Adrenal gland (tissue), 12 donors: ENCODE measurements around the gene PIGT. TPM values are rescaled to one million over a fixed set of nuclear protein-coding genes. Genes with fewer than 3 reads are reported as not detected.

ENCODE experiments used
- DNase-seq, 7 donors: peaks; one replicate each; pipeline ENCODE4 v3.0.0-alpha.2; 2019 to 2020
- H3K27ac ChIP-seq, 5 donors: fragments of 200-600 bp; sonication (generic) in 4 of 5; 1 replicate in 3 of 5; 2 replicates in 2 of 5; pipeline versions ENCODE4 v1.5.1 to v1.8.0; 2016 to 2020; ENCODE audit warnings: mild to moderate bottlenecking in 1 of 5
- H3K27me3 ChIP-seq: fragments of 200-600 bp; 2 replicates; pipeline ENCODE4 v1.8.0; 2021
- H3K36me3 ChIP-seq, 2 donors: fragments of 200-600 bp; replicated peaks in 1 of 2; 1 replicate in 1 of 2; 2 replicates in 1 of 2; pipeline versions ENCODE4 v1.5.1 to v1.8.0; 2018 to 2022
- H3K4me1 ChIP-seq, 2 donors: fragments of 200-600 bp; replicated peaks in 1 of 2; 1 replicate in 1 of 2; 2 replicates in 1 of 2; pipeline versions ENCODE4 v1.5.1 to v1.8.0; 2018 to 2021
- H3K4me3 ChIP-seq, 4 donors: fragments of 200-600 bp; sonication (generic) in 3 of 4; one replicate each; pipeline ENCODE4 v1.5.1; 2016 to 2018
- H3K9me3 ChIP-seq, 3 donors: fragments of 200-600 bp; sonication (generic) in 1 of 3; replicated peaks in 1 of 3; 1 replicate in 2 of 3; 2 replicates in 1 of 3; pipeline versions ENCODE4 v1.5.1 to v1.8.0; 2016 to 2021
- CTCF ChIP-seq, 6 experiments: fragments of 450-650 bp in 4 of 6; fragments of 200-600 bp in 2 of 6; sonication (generic) in 1 of 6; IDR thresholded peaks; 1 replicate in 5 of 6; 2 replicates in 1 of 6; pipeline versions ENCODE4 v1.5.1 to v1.8.0; 2016 to 2021; ENCODE audit warnings: antibody characterized with exemption in 6 of 6, mild to moderate bottlenecking in 2 of 6, moderate library complexity in 1 of 6
- POLR2A ChIP-seq, 2 donors: fragments of 450-650 bp; IDR thresholded peaks; one replicate each; pipeline ENCODE4 v1.6.1; 2017; ENCODE audit warnings: antibody characterized with exemption in 2 of 2, mild to moderate bottlenecking in 2 of 2, moderate library complexity in 1 of 2
- WGBS, 4 donors: extraction: QIAGEN DNeasy Blood & Tissue Kit in 2 of 4; methylation state at CpG; one replicate each; pipeline versions ENCODE4 v1.1.5 to v1.1.7; 2013 to 2017; 5-methylcytosine and 5-hydroxymethylcytosine counted together
- intact Hi-C, 2 donors: fragments of 100-400 bp; cut with DNase I; formaldehyde crosslinking; loops; one replicate each; pipeline versions ENCODE4 v1.14.1 to v1.15.0; 2022 to 2023
- polyA plus RNA-seq, 3 donors: library from polyadenylated mRNA; stranded (reverse); fragments of 200-250 nt in 2 of 3; fragments of 350-450 nt in 1 of 3; fragmentation: Illumina TruSeq in 1 of 3; extraction: RNeasy Lipid Tissue Mini Kit (QIAGEN cat#74804) in 1 of 3; gene quantifications; one replicate each; pipeline ENCODE4 v1.2.3, GENCODE V29; 2013 to 2014
- total RNA-seq, 9 donors: library from RNA; depleted of rRNA in 4 of 9; stranded (reverse); fragments of >200 nt in 4 of 9; fragments of 120-200 nt in 1 of 9; fragmentation: NEBNext Ultra II Directional in 1 of 9; extraction: Animal tissue kit (Norgen Biotek cat#: 25700) in 1 of 9; gene quantifications; one replicate each; pipeline versions ENCODE4 v1.1.0 to v1.2.4, GENCODE V29; 2013 to 2023
- donor health status: healthy with polysubstance abuse.
- donor health status: Bipolar disorder and iron deficiency.
- donor health status: DM: yes; HTN: yes; CAD: no.
- donor health status: DM: no; HTN: no; CAD: no.
- donor health status: DM: no; HTN: no; CAD: no.
- donor health status: DM: yes; HTN: yes; CAD: no.

PIGT gene
- total and polyA plus RNA-seq, 12 donors = 45.2 to 202 (median 109) TPM

DNA sequence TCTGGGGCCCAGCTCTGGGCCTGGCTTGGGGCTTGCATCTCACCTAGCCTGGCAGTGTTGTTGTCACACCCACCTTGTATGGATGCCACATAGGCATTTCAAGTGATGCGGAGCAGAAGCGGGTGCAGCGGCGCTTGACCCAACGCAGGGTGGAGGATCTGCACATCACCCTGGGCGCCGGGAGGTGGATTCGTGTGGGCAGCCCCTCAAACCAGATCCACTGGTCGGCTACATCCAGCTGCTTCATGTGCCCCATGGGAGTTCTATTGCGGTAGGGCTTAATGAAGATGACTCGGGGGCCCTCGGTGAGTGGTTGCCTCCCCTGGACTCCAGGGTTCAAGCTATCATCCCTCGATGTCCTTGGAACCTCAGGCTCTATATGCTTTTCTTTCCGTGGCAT, 41.0 kb upstream of the PIGT start:
- intact Hi-C loops = loop anchor here (5.0 kb wide), 3 partner anchors 48 to 58 kb away; no protein-coding TSS in a partner anchor
- H3K9me3 ChIP-seq = no peaks in the 10 kb centered on the region

GRCh38 chr20:45377269-45377668, 38.7 kb upstream of the PIGT start:
- Histone ChIP-seq H3K9me3 (no peaks in the 10 kb centered on the region), H3K27ac (no peak overlapping the region), H3K4me3 (no peak overlapping the region), H3K4me1 (peaks cover 0 to 10% of the 10 kb centered on the region in 2 donors), H3K27me3 (no peaks in the 10 kb centered on the region), H3K36me3 (no peaks in the 10 kb centered on the region)
- WGBS, 4 donors = 82 to 96% (median 88%) methylated on average over 3 to 11 of the region's 11 CpGs
- no peak for DNase-seq
- TF ChIP-seq CTCF (IDR thresholded peaks at IDR 0.05) (no peak), POLR2A (IDR thresholded peaks at IDR 0.05) (no peak)
- intact Hi-C loops = no loop called here

More for the DNA sequence above, 41.0 kb upstream of the PIGT start:
- DNase-seq = no peak
- Histone ChIP-seq H3K27ac (no peak overlapping the region), H3K4me1 (peaks cover 0 to 10% of the 10 kb centered on the region in 2 donors), H3K27me3 (no peaks in the 10 kb centered on the region), H3K4me3 (no peak overlapping the region), H3K36me3 (no peaks in the 10 kb centered on the region)
- WGBS, 4 donors = 89 to 95% (median 93%) methylated on average over 10 to 14 of the region's 14 CpGs
- TF ChIP-seq CTCF (IDR thresholded peaks at IDR 0.05) (no peak), POLR2A (IDR thresholded peaks at IDR 0.05) (no peak)

DNA sequence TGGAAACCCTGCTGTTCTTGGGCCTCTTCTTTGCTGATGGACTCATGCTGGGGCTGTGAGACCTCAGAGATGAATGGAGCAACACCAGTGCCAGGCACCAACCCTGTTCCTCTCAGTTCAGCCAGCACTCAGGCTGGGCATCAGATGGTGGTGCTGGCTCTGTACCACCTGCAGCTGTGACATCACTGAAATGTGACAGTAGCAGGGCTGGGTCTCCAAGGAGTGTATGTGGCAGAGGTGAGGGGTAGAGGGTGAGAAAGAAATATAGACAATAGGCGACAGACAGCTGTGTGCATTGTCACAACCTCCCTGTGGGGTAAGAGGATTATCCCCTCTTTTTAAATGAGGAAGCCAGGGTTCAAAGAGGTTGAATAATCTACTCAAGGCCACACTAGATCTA, 37.8 kb upstream of the PIGT start, which contains the start of gene TP53TG5:
TSS of gene TP53TG5 (minus strand) at position 135 of the 400 bp plus-strand sequence. CDS start at position 46, 89 bp downstream.
- DNase-seq = no peak
- 86 to 93% (median 93%) methylated on average over 1 of the region's 1 CpG for WGBS, 4 donors
- H3K4me1 ChIP-seq = peaks cover 0 to 6% of the 10 kb centered on the region in 2 donors
- intact Hi-C loops = no loop called here
- no peak within 1 kb of the TSS for H3K4me3 ChIP-seq
- H3K9me3 ChIP-seq = no peaks in the 10 kb centered on the region
- H3K36me3 ChIP-seq = no peaks in the 10 kb centered on the region
- no peak within 1 kb of the TSS for H3K27ac ChIP-seq
- TF ChIP-seq POLR2A (IDR thresholded peaks at IDR 0.05) = no peak
- no peak for TF ChIP-seq CTCF (IDR thresholded peaks at IDR 0.05)
- no peaks in the 10 kb centered on the region for H3K27me3 ChIP-seq

DNA sequence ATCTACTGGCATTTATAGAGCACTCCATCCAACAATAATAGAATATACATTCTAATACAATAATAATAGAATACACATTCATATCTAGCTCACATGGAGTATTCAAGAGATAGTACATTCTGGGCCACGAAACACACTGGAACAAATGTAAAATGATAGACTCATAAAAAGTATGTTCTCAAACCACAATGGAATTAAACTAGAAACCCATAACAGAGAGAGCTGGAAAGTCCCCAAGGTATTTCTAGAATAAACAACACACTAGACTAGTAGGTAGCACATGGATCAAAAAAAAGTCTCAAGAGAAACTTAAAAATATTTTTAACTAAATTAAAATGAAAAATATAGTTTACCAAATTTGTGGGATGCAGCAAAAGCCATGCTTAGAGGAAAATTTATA, 28.7 kb upstream of the PIGT start:
- Histone ChIP-seq H3K27me3 (no peaks in the 10 kb centered on the region), H3K27ac (no peak overlapping the region), H3K9me3 (no peaks in the 10 kb centered on the region), H3K4me1 (no peaks in the 10 kb centered on the region), H3K4me3 (no peak overlapping the region), H3K36me3 (no peaks in the 10 kb centered on the region)
- 93 to 97% (median 95%) methylated on average over 1 of the region's 1 CpG for WGBS, 4 donors
- DNase-seq = no peak
- TF ChIP-seq POLR2A (IDR thresholded peaks at IDR 0.05) (no peak), CTCF (IDR thresholded peaks at IDR 0.05) (no peak)
- intact Hi-C loops = no loop called here
